HG03060 (cell line): Measurements from ENCODE around the gene TRIM74.
"Not testable (repeated sequence)": the region's sequence is repeated elsewhere in the genome, so short reads cannot be mapped to it uniquely, and the experiment has no call there.

Experiments
- ATAC-seq: cut with Tn5 transposase; IDR thresholded peaks from one replicate; pipeline ENCODE4 v1.9.1; 2021; ENCODE audit warnings: low read depth, moderate number of reproducible peaks; ENCODE audit not compliant: unreplicated experiment

TRIM74 gene

GRCh38 chr7:72968980-72969516 lies at the start of gene TRIM74:
Gene TRIM74, minus strand, starts transcription at chr7:72969466. Its CDS starts 3,309 bp downstream, at chr7:72966157.
- ATAC-seq: not testable (repeated sequence)

DNA sequence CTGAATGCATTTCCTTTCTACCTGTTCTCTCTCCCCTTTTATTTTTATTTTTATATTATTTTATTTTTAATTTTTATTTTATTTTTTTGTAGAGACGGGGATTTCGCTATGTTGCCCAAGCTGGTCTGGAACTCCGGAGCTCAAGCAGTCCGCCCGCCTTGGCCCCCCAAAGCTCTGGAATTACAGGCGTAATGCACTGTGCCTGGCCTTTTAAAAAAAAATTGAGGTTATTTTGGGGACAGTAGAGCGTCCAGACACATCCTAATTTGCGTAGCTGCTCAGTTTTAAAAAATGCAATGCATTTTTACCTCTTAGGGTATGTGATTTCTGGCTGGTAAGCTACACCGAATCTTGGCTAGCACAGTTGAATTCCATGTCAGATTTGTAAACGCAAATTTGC lies 37.2 kb upstream of the TRIM74 start:
- not testable (repeated sequence) for ATAC-seq

DNA sequence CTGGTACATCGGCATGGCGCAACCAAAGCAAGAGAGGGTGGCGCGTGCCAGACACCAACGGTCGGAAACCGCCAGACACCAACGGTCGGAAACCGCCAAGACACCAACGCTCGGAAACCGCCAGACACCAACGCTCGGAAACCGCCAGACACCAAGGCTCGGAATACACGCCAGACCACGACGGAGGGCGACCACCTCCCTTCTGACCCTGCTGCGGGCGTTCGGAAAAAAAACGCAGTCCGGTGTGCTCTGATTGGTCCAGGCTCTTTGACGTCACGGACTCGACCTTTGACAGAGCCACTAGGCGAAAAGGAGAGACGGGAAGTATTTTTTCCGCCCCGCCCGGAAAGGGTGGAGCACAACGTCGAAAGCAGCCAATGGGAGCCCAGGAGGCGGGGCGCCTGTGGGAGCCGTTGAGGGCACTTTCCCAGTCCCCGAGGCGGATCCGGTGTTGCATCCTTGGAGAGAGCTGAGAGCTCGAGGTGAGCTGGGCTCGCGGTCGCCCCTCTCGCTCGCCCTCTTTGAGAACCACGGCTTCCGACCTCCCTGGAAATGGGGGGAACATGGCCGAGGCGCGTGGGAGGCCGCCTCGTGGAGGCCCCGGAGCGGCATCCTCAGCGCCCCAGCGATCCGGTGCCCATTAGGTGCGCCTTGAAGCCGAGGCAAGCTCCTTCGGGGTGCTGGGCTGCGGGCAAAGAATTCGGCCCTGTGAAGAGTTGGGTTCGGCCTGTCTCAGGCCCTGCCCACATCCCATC lies 36.6 kb upstream of the TRIM74 start:
- ATAC-seq: peak; percentile 45

- peak; percentile 70 for ATAC-seq
These were observed 36.1 kb upstream of the TRIM74 start for GRCh38 chr7:73005356-73005692.

GRCh38 chr7:72997887-72998468 lies 28.7 kb upstream of the TRIM74 start:
- not testable (repeated sequence) for ATAC-seq

DNA sequence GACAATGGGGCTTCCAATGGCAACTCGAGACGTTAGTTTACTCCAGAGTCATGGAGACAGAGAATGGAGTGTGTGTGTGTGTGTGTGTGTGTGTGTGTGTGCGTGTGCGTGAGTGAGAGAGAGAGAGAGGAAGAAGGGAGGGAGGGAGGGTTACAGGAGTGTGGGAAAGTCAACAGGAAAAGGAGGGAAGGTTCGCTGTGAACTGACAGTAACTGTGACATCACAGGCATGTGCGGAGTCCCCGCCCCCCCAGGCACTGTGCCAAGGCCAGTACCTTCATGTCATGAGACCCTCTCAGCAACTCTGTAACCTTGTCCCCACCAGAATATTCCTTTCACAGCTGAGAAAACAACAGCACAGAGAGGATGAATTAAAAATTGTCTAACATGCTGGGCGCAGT lies 28.2 kb upstream of the TRIM74 start:
- ATAC-seq: not testable (repeated sequence)

GRCh38 chr7:72995484-72995883 lies 26.2 kb upstream of the TRIM74 start:
- not testable (repeated sequence) for ATAC-seq

- ATAC-seq: not testable (repeated sequence)
These were observed 21.1 kb upstream of the TRIM74 start for GRCh38 chr7:72990146-72990913.

DNA sequence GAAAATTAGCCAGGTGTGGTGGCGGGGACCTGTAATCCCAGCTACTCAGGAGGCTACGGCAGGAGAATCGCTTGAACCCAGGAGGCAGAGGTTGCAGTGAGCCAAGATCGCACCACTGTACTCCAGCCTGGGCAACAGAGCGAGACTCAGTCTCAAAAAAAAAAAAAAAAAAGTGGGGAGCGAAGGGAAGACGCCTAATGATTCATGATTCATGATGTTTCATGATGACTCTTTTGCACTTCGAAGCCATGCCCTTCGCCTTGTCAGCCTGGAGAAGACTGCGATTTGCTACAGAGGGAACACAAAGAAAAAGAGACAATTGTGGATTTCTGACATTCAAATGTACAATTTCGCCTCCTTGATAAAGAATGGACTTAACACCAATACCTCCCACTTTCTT lies 12.8 kb upstream of the TRIM74 start:
- not testable (repeated sequence) for ATAC-seq

DNA sequence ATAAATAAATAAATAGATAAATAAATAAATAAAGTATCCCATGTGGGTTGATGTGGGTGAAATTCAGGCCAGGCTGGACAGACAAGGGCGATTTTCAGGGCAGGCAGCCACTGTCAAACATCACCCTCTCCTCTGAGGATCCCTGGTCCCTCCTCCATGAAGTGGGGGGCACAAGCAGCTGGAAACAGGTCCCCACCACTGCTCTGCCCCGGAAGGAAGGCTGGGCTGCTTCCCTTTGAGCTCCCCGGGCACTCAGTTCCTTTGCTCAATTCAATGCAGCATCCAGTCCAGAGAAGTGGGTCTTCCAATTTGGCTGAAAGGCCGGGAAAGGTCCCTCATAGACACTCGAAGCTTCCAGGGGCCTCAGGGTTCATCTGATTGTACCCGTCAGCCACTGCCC lies 11.1 kb upstream of the TRIM74 start:
- not testable (repeated sequence) for ATAC-seq

DNA sequence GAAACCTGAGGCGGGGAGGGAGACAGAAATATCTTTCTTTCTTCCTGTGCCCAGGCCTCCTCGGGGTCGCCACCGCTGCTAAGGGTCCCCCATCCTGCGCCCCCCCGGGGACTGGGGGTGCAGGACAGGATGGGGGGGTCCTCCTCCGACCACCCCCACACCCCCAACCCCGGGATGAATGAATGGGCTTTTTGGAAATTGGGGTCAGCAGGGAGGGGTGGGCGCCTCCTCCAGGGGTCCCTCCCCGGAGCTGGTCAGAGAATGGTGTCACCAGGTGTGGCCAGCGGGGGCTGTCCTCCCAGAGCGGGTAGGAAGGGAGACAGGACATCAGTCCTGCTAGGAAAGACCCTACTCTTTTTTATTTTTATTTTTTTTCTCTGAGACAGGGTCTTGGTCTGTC lies 7.2 kb upstream of the TRIM74 start:
- not testable (repeated sequence) for ATAC-seq

DNA sequence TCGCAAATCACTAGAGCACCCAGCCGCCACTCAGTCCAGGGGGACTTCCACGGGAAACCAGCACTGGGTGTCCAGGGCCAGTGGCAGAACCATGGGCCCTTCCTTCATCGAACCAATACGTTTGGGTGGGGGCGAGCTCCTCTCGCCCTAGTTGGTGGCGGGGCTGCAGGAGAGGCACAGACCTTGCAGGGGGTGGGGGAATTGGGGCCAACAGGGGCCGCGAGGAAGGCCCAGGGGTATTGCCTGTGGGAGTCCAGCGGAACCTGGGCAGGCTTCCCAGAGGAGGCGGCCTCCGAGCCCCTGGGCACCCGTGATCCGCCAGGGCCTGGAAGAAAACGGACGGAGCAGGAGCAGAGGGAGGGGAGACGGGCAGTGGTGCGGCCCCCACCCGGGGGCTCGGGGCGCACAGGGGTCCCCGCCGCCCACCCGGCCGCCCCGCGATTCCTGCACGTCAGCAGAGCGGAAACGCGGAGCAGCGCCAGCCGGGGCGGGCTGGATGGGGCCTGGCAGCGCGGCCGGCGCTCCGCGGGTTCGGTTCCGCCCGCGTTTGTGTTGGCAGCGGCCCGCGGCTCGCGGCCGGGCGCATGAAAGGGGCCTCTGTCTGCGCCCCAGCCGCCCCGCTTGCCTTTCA lies 6.5 kb upstream of the TRIM74 start:
- not testable (repeated sequence) for ATAC-seq

DNA sequence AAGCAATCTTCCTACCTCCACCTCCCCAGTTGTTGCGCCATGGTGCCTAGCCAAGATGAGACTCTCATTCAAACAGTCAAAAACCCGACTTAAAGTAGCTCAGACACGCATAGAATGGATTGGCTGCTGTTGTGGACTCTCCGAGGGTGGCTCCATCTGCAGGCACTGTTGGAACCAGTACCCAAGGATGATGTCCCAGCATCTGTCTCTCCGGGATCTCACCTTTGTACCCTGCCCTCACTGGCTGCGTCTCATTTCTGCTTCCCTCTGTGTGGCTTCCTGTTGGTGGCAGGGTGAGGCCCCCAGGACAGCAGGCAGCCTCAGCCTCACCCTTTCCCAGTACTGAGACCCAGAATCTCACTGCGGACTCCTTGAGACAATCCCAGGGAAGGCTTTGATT lies 5.5 kb upstream of the TRIM74 start:
- ATAC-seq: not testable (repeated sequence)

DNA sequence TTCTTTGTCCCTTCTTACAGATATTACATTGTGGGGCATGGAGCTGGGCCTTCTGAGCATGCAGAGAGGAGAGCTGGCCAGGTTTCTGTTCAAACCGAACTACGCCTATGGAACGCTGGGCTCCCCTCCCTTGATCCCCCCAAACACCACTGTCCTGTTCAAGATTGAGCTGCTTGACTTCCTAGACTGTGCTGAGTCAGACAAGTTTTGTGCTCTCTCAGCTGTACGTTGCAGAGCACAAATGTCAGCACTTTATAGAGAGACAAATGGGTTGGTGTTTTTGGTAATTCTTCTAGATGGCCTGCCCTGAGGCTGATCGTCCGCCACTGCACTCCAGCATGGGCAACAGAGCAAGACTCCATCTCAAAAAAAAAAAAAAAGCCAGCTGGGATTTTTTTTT lies 2.2 kb upstream of the TRIM74 start:
- not testable (repeated sequence) for ATAC-seq

DNA sequence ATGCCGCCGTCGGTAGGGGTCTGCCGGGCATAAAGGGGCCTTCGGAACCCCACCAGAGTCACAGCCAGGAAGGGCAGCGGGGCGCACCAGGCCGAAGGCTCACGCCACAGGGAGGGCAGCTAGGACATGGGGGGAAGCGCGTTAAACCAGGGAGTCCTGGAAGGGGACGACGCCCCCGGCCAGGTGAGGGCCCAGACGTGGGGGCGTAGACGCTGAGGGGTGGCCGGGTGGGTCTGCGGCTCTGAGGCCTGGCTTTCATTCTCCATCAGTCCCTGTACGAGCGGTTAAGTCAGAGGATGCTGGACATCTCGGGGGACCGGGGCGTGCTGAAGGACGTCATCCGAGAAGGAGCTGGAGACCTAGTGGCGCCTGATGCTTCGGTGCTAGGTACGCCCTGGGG lies 422 bp upstream of the TRIM74 start:
- not testable (repeated sequence) for ATAC-seq

- not testable (repeated sequence) for ATAC-seq
These were observed 2.4 kb downstream of the TRIM74 start for GRCh38 chr7:72966892-72967291.

GRCh38 chr7:72965186-72965975 lies 3.9 kb downstream of the TRIM74 start:
- ATAC-seq: not testable (repeated sequence)

DNA sequence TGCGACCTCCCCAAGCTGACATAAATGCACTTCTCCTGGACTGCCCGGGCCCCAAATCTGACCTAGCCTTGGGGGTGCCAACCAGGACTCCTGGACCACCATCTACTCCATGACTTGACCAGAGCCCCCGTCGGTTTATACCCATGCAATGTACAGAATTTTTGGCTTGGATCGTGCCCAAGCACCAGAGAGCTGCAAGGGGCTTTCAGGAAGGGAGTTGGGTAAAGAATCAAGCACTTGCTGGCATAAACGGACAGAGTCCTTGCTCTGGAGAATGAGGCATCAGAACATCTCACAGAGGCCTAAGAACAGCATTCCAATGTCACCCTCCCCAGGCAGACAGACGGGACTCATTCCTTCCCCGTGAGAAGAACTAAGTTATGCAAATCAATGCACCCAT lies 6.2 kb downstream of the TRIM74 start:
- not testable (repeated sequence) for ATAC-seq

DNA sequence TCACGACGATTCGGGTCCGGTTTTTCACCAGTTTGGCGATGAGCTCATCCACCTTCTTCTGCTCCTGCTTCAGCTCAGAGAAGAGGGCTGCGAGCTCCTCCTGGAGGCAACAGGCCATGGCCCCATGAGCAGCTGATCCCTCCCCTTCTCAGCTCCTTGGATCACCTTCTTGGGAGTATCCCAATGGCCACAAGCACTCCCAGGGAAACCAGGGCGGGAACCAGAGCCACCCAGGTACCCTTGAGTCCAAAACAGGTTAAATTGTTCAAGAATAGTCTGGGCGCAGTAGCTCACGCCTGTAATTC lies 8.0 kb downstream of the TRIM74 start:
- ATAC-seq: not testable (repeated sequence)
